SK-N-SH treated with all-trans-retinoic acid at 6 μM for 48 hours (cell line): ENCODE data around the gene DLG2.

Experiments used
- CREB5 ChIP-seq: fragments of 250-450 bp; sonication (Bioruptor Pico); IDR thresholded peaks from 2 replicates; pipeline ENCODE4 v1.5.1; 2020; ENCODE audit warnings: low read depth, mild to moderate bottlenecking, moderate library complexity
- OSR1 ChIP-seq: fragments of 250-450 bp; sonication (Bioruptor Pico); IDR thresholded peaks from 2 replicates; pipeline ENCODE4 v1.8.0; 2022; ENCODE audit warnings: moderate library complexity, mild to moderate bottlenecking, inconsistent platforms
- ZC3H10 ChIP-seq: fragments of 250-450 bp; sonication (Bioruptor Pico); IDR thresholded peaks from 2 replicates; pipeline ENCODE4 v1.5.1; 2021; ENCODE audit warnings: mild to moderate bottlenecking, moderate library complexity
- ZFP30 ChIP-seq: fragments of 450-650 bp; formaldehyde crosslinking; IDR thresholded peaks from 2 replicates; pipeline ENCODE4 v1.5.0; 2022; ENCODE audit warnings: mild to moderate bottlenecking, moderate library complexity
- ZNF565 ChIP-seq: fragments of 450-650 bp; formaldehyde crosslinking; conservative IDR thresholded peaks from 2 replicates; pipeline ENCODE4 v1.5.0; 2020; ENCODE audit warnings: low read depth, mild to moderate bottlenecking, moderate library complexity
- ZNF70 ChIP-seq: fragments of 450-650 bp; formaldehyde crosslinking; IDR thresholded peaks from 2 replicates; pipeline ENCODE4 v1.5.0; 2020; ENCODE audit warnings: mild to moderate bottlenecking, moderate library complexity

GRCh38 chr11:84645988-84646694 lies 981.0 kb downstream of the DLG2 start:
- no peak for TF ChIP-seq ZFP30 (CRISPR knock-in tag)
- no peak for TF ChIP-seq ZNF70 (CRISPR knock-in tag)
- no peak for TF ChIP-seq ZC3H10 (CRISPR knock-in tag)
- TF ChIP-seq ZNF565 (CRISPR knock-in tag), result no peak
- TF ChIP-seq OSR1, result no peak
- no peak for TF ChIP-seq CREB5
